SH-SY5Y (cell line): ENCODE data around the gene SMTN.

ENCODE experiments used
- GATA2 ChIP-seq: IDR thresholded peaks from 2 replicates; pipeline ENCODE4 v1.6.1; 2011; ENCODE audit warnings: mild to moderate bottlenecking, low read depth, low read length
- GATA3 ChIP-seq: IDR thresholded peaks from 2 replicates; pipeline ENCODE4 v1.6.1; 2011; ENCODE audit warnings: low read depth, mild to moderate bottlenecking, low read length, moderate library complexity

DNA sequence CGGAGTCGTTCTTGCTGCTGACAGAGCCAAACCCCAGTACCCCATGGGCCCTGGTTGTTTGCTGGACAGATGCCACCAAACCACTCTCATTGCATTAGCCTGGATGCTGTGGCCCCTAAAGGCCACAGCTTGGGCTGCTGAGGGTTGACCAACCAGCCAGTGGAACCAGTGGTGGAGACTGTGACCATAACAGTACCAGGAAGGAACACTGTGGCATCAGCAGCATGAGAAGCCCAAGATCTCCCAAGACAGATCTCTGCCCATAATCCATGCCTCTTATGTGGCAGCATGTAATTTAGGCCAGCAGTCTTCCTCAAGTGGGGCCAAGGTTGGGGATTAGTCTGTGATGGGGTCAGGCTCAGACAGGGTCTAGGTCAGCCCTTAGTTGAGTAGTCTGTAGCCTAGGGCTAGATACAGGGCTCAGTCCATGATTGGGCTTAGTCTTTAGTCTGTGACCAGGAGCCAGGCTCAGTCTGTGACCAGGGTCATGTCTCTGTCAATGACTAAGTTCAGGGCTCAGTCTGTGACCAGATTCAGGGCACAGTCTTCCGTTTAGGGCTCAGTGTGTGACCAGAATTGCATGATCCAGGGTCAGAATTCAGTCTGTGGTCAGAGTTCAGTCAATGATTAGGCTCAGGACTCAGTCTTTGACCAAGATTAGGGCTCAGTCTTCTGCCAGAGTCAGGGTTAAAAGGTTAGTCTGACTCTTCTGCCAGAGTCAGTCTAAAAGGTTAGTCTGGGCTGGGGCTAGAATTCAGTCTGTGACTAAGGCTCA is 37.1 kb downstream of the SMTN start:
- TF ChIP-seq GATA2, result no peak
- TF ChIP-seq GATA3, result no peak
